GM12878 (cell line): ENCODE data around the gene AKT1. TPM values are rescaled to one million over a fixed set of nuclear protein-coding genes. Genes with fewer than 3 reads are reported as not detected.

Experiments used
- CEBPB ChIP-seq, 2 experiments: fragments of 150-350 bp in 1 of 2; IDR thresholded peaks; 2 replicates each; pipeline ENCODE4 v1.6.1; 2012 to 2014; ENCODE audit warnings: low read depth in 2 of 2, low read length in 2 of 2, borderline replicate concordance in 1 of 2, inconsistent platforms in 1 of 2
- CUX1 ChIP-seq: IDR thresholded peaks from 2 replicates; pipeline ENCODE4 v1.6.1; 2012; ENCODE audit warnings: improper control_type of control experiment, low read depth, low read length; ENCODE audit not compliant: insufficient replicate concordance
- NBN ChIP-seq: fragments of 450-650 bp; IDR thresholded peaks from 2 replicates; pipeline ENCODE4 v1.6.1; 2016
- SIX5 ChIP-seq: IDR thresholded peaks from 2 replicates; pipeline ENCODE4 v1.6.1; 2011; ENCODE audit warnings: mild to moderate bottlenecking, low read depth, low read length, moderate library complexity; ENCODE audit not compliant: severe bottlenecking
- SPI1 ChIP-seq: IDR thresholded peaks from 2 replicates; pipeline ENCODE4 v1.6.1; 2011; ENCODE audit warnings: low read depth, mild to moderate bottlenecking, low read length, moderate library complexity, borderline replicate concordance; ENCODE audit not compliant: insufficient read depth
- SREBF2 ChIP-seq: IDR thresholded peaks from 2 replicates; pipeline ENCODE4 v1.6.1; 2012; ENCODE audit warnings: mild to moderate bottlenecking, low read length
- SUZ12 ChIP-seq: fragments of 200-600 bp; sonication (generic); IDR thresholded peaks from one replicate; pipeline ENCODE4 v1.6.1; 2018; ENCODE audit warnings: antibody characterized with exemption, mild to moderate bottlenecking; ENCODE audit not compliant: unreplicated experiment
- YBX1 ChIP-seq: fragments of 450-650 bp; IDR thresholded peaks from 2 replicates; pipeline ENCODE4 v1.6.1; 2016; ENCODE audit warnings: antibody characterized with exemption
- polyA plus RNA-seq, 11 experiments: library from polyadenylated mRNA; depleted of rRNA in 4 of 11; unstranded in 6 of 11; stranded (reverse) in 5 of 11; fragments of >200 nt; fragmentation: Nextera tagmentation in 4 of 11; fragmentation: Illumina TruSeq in 1 of 11; extraction: Ambion mirVana in 4 of 11; extraction: Trizol in 1 of 11; gene quantifications; 1 replicate in 1 of 11; 2 replicates in 10 of 11; pipeline versions ENCODE4 v1.2.1 to v1.2.3, GENCODE V29; 2011 to 2016; ENCODE audit warnings: inconsistent platforms in 2 of 11, missing spikeins in 2 of 11, low read depth in 1 of 11
- total RNA-seq, 4 experiments: library from RNA; depleted of rRNA in 3 of 4; stranded (reverse); fragments of >200 nt in 3 of 4; fragmentation: Illumina TruSeq in 1 of 4; extraction: Trizol in 1 of 4; gene quantifications; 2 replicates each; pipeline versions ENCODE4 v1.2.1 to v1.2.3, GENCODE V29; 2013 to 2021
- TF ChIP-seq, protein P1 (sequence below): fragments of 150-350 bp; IDR thresholded peaks from 2 replicates; pipeline ENCODE4 v1.6.1; 2014; ENCODE audit warnings: mild to moderate bottlenecking, low read depth, low read length
- TF ChIP-seq, protein P2 (sequence below): fragments of 450-650 bp; IDR thresholded peaks from 2 replicates; pipeline ENCODE4 v1.6.1; 2017; ENCODE audit warnings: mild to moderate bottlenecking, moderate library complexity
- TF ChIP-seq, protein P3 (sequence below): IDR thresholded peaks from 2 replicates; pipeline ENCODE4 v1.6.1; 2011; ENCODE audit warnings: low read depth, low read length, improper control_type of control experiment, borderline replicate concordance
- TF ChIP-seq, protein P4 (sequence below): fragments of 450-650 bp; IDR thresholded peaks from 2 replicates; pipeline ENCODE4 v1.6.1; 2017; ENCODE audit warnings: mild to moderate bottlenecking, low read depth, inconsistent platforms; ENCODE audit not compliant: poor library complexity, severe bottlenecking

The AKT1 gene
- total and polyA plus RNA-seq, 10 of the 15 experiments (the other 5 are each of a cell fraction or from before 2014, with no cell fraction given) = 0.63 to 110 (median 58.9) TPM

GRCh38 chr14:104752735-104753527 is 42.6 kb downstream of the AKT1 start, which contains the start of gene SIVA1 (continued):
- TF ChIP-seq CUX1 = no peak
- no peak for TF ChIP-seq SREBF2
- TF ChIP-seq, protein P1, sequence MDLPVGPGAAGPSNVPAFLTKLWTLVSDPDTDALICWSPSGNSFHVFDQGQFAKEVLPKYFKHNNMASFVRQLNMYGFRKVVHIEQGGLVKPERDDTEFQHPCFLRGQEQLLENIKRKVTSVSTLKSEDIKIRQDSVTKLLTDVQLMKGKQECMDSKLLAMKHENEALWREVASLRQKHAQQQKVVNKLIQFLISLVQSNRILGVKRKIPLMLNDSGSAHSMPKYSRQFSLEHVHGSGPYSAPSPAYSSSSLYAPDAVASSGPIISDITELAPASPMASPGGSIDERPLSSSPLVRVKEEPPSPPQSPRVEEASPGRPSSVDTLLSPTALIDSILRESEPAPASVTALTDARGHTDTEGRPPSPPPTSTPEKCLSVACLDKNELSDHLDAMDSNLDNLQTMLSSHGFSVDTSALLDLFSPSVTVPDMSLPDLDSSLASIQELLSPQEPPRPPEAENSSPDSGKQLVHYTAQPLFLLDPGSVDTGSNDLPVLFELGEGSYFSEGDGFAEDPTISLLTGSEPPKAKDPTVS = no peak
- no peak for TF ChIP-seq SUZ12
- TF ChIP-seq YBX1 = no peak
- TF ChIP-seq SPI1 = no peak
- TF ChIP-seq SIX5 = peak; percentile 32
- TF ChIP-seq, protein P2, sequence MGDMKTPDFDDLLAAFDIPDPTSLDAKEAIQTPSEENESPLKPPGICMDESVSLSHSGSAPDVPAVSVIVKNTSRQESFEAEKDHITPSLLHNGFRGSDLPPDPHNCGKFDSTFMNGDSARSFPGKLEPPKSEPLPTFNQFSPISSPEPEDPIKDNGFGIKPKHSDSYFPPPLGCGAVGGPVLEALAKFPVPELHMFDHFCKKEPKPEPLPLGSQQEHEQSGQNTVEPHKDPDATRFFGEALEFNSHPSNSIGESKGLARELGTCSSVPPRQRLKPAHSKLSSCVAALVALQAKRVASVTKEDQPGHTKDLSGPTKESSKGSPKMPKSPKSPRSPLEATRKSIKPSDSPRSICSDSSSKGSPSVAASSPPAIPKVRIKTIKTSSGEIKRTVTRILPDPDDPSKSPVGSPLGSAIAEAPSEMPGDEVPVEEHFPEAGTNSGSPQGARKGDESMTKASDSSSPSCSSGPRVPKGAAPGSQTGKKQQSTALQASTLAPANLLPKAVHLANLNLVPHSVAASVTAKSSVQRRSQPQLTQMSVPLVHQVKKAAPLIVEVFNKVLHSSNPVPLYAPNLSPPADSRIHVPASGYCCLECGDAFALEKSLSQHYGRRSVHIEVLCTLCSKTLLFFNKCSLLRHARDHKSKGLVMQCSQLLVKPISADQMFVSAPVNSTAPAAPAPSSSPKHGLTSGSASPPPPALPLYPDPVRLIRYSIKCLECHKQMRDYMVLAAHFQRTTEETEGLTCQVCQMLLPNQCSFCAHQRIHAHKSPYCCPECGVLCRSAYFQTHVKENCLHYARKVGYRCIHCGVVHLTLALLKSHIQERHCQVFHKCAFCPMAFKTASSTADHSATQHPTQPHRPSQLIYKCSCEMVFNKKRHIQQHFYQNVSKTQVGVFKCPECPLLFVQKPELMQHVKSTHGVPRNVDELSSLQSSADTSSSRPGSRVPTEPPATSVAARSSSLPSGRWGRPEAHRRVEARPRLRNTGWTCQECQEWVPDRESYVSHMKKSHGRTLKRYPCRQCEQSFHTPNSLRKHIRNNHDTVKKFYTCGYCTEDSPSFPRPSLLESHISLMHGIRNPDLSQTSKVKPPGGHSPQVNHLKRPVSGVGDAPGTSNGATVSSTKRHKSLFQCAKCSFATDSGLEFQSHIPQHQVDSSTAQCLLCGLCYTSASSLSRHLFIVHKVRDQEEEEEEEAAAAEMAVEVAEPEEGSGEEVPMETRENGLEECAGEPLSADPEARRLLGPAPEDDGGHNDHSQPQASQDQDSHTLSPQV = no peak
- TF ChIP-seq, protein P3, sequence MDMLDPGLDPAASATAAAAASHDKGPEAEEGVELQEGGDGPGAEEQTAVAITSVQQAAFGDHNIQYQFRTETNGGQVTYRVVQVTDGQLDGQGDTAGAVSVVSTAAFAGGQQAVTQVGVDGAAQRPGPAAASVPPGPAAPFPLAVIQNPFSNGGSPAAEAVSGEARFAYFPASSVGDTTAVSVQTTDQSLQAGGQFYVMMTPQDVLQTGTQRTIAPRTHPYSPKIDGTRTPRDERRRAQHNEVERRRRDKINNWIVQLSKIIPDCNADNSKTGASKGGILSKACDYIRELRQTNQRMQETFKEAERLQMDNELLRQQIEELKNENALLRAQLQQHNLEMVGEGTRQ = no peak
- peak; percentile 100 for TF ChIP-seq NBN
- TF ChIP-seq CEBPB (IDR thresholded peaks at IDR 0.05; ENCODE audit: borderline replicate concordance in 1 of 2, low read depth in 2 of 2, low read length in 2 of 2) = no peak
- TF ChIP-seq, protein P4, sequence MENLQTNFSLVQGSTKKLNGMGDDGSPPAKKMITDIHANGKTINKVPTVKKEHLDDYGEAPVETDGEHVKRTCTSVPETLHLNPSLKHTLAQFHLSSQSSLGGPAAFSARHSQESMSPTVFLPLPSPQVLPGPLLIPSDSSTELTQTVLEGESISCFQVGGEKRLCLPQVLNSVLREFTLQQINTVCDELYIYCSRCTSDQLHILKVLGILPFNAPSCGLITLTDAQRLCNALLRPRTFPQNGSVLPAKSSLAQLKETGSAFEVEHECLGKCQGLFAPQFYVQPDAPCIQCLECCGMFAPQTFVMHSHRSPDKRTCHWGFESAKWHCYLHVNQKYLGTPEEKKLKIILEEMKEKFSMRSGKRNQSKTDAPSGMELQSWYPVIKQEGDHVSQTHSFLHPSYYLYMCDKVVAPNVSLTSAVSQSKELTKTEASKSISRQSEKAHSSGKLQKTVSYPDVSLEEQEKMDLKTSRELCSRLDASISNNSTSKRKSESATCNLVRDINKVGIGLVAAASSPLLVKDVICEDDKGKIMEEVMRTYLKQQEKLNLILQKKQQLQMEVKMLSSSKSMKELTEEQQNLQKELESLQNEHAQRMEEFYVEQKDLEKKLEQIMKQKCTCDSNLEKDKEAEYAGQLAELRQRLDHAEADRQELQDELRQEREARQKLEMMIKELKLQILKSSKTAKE = no peak
